HepG2 (cell line): ENCODE data around the gene CELF2.

Experiments
- EZH2 ChIP-seq: conservative IDR thresholded peaks from 2 replicates; pipeline ENCODE4 v1.6.1; 2012; ENCODE audit warnings: mild to moderate bottlenecking, low read depth, low read length, moderate library complexity
- KMT2A ChIP-seq: sonication (generic); formaldehyde crosslinking; IDR thresholded peaks from 2 replicates; pipeline ENCODE4 v1.4.0; 2020; ENCODE audit warnings: missing genetic modification reagents
- TF ChIP-seq, protein P1 (sequence below): sonication (generic); formaldehyde crosslinking; IDR thresholded peaks from 2 replicates; pipeline ENCODE4 v1.5.0; 2020; ENCODE audit warnings: mild to moderate bottlenecking, missing genetic modification reagents, moderate library complexity

DNA sequence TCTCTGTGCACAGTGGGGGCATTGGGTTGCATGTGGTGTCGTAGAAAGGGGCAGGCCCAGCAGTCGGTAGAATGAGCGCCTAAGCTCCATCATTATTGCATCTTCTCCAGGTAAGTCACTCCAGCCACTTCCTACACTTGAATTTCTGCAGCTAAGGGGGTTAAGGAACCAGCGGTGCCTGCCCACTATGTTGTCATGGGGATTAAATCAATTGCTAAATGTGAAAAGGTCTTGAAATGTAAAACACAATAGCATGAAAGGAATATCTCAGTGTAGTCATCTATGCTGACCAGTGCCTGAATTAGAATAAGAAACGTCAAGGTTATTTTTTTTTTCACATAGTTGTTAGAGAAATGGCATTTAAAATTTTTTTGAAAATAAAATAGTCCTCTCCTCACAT, 15.2 kb upstream of the CELF2 start:
- TF ChIP-seq EZH2 (no peak), KMT2A (CRISPR knock-in tag) (no peak)
- TF ChIP-seq, protein P1, sequence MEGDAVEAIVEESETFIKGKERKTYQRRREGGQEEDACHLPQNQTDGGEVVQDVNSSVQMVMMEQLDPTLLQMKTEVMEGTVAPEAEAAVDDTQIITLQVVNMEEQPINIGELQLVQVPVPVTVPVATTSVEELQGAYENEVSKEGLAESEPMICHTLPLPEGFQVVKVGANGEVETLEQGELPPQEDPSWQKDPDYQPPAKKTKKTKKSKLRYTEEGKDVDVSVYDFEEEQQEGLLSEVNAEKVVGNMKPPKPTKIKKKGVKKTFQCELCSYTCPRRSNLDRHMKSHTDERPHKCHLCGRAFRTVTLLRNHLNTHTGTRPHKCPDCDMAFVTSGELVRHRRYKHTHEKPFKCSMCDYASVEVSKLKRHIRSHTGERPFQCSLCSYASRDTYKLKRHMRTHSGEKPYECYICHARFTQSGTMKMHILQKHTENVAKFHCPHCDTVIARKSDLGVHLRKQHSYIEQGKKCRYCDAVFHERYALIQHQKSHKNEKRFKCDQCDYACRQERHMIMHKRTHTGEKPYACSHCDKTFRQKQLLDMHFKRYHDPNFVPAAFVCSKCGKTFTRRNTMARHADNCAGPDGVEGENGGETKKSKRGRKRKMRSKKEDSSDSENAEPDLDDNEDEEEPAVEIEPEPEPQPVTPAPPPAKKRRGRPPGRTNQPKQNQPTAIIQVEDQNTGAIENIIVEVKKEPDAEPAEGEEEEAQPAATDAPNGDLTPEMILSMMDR = no peak
